DMS114 treated with DMSO at 0.1 percent for 48 hours (cell line): ENCODE data around the gene GMDS.

Source experiments
- DNase-seq: peaks from one replicate; lab custom pipeline; 2025; ENCODE audit not compliant: unreplicated experiment; lab: John Stamatoyannopoulos, UW

Gene GMDS

DNA sequence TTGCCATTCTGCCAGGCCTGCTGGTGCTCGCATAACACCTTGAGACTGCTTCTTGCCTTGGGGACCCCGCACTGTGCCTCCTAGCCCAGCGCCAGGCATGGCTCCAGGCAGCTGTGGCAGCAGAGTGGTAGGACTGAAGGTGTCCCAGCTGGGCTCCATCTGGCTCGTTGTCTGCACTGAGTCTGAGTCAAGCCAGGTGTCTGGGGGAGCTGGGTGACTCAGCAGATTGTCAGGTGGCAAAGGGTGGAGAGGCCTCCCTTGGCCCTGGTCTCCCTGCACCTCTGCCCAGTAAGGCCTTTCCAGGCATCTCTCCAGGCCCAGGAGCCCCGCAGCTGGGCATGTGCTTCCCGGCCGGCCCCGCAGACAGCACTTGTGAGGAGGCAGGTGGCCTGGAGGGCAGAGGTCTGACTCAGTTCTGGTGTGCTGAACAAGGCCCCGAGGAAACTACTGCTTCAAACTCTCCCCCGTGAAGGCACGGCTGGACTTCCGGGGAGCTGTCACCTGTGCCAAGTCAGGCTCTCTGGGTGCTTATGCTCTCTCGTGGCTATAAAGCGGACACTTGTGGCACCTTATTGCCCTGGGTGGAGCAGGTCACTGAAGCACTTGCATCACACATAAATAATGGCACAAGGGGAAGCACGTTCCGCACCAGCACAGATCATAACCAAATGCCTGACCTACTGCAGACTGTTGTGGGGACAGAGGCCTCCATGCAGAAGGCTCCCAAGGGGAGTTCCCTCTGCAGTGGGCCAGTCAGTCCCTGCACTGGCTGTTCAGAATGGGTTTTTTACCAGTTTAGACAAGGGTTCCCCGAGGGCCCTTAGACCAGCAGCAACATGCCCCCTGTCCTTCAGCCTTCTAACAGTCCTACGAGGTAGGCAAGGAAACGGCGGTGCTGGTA, 608.2 kb downstream of the GMDS start:
- DNase-seq, result no peak

DNA sequence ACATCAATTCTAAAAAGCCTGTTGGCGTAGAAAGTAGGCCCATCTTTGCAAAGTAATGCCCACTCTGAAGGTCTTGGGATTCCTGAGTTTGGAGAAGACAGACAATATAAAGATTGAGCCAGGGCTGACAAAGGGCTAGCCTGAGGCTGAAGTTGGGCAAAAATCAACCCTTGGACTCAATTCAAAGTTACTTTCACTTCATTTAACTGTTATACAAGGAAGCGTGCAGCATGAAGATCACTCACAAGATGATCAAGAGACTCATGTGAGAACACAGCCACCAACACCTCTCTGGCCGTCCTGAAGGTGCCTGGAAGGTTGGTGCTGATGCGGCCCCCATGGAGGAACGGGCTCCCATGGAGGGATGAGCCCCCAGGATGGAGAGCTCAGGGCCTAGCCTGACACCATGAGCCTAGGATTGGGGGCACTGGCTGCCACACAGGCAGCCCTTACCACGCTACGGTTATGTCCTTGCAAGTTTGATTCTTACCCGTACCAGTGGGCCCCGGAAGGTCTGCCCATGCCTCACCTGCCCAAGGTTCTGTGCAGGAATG, 609.1 kb downstream of the GMDS start:
- no peak for DNase-seq

DNA sequence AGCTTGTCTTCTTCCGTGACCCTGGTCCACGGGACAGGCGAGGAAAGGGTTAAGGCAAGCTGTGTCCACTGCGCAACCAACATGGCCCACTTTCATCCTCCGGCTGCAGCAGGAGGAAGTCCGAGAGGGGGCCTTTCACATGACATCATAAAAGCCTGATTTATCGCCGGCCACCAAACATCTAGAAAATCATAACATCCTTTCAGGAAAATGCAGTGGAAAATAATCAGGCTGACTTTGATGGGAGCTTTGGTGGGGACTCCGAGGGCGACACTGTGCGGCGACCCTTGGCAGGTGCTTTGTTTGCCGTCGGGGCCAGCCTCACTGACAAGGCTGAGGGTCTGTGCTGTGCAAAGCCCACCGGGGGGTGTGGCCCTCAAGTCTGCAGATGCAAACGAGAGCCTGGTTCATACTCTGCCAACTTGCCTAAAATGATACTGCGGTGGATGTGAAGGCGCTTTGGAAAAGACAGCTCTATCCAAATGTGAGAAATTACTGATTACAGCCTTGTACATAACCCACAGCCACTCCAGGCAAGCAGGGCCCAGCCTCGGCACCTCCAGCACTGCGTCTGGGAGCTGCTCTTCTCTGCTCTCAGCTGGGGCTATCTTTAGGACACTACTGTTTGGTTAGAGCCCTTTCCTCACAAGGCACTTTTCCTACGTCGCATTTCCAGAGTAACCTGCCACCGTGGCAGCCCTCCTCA, 609.9 kb downstream of the GMDS start:
- DNase-seq, result no peak

DNA sequence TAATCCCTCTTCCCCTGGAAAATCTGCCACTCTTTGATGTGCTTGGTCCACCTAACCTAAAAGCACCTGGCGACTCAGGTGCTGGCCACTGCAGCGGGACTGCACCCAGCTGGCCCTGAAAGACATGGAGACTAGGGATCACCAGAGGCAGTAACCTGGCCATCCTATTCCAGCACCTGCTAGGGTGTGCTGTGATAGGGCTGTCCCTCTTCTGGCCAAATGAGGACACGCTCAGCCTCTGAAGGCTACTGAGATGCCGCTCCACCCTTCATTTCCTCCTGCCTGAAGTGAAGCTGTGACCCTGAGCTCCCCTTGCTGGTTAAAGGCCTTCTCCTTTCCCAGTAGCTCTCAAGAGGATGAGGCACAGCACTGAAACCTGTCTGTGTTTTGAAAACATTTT, 611.3 kb downstream of the GMDS start:
- no peak for DNase-seq

DNA sequence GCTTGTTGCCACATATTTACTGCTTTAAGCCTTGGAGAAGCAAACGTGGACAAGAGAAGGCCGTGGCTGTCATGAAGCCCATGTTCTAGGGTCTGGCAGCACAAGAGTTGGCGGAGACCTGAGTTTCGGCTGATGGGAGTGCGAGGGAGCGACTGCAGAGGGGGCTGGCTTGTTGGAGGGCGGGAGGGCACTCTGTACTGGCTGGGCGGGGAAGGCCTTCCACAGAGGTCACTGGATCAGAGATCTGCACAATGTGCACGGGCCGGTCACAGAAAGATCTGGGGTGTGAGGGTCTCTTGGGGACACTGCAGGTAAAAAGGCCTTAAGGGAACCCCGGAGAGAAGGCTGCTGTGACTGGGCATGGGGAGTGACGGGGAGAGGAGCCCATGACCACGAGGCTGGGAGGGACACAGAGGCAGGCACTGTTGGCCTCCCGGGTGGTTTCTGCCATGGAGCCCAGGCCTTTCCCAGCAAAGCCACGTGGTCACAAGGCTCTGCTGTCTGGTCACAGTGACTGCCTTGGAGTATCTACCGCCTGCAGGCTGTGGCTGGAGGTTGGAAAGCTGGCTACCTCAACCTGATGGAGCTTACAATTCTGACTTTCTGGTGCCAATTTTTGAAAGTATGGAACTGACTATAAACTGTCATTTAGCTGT, 611.9 kb downstream of the GMDS start:
- no peak for DNase-seq

DNA sequence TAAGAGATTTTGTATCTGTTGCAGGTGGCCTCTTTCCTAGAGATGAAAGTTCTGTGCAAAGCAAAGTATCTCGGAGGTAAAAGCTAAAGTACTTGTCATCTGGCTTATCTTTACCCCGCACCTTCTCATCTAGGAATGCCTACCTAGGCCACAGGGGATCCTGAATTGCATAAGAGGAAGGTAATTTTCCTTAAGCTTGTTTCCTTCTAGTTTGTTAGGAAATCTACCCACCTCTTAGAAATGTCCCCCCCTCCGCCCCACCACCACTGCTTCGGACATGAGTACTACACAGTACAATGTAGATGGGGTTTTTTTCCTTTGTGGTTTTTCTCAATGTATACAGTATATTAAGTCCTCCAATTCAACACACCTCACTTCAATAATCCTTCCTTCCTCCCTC, 614.2 kb downstream of the GMDS start:
- DNase-seq, result no peak

DNA sequence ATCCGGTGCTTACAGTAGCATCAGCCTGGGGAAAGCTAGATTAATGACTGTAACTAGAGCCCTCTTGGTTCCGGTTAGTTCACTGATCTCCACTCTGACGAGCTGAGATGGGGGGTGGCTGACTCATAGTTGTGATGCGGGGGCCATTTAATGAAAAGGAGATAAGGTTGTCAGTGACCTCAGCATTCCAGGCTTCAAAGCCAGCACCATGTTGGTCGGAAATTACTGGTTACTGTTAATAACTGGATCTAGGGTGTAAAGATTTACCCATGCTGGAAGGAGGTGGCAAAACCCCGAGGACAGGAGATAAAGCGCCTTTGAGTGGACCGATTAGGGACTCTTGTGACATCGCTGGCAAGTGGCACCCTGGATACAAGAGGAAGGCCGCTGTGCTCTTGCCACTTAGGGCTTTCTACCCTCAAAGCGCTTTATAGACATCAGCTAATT, 614.6 kb downstream of the GMDS start:
- DNase-seq, result no peak

DNA sequence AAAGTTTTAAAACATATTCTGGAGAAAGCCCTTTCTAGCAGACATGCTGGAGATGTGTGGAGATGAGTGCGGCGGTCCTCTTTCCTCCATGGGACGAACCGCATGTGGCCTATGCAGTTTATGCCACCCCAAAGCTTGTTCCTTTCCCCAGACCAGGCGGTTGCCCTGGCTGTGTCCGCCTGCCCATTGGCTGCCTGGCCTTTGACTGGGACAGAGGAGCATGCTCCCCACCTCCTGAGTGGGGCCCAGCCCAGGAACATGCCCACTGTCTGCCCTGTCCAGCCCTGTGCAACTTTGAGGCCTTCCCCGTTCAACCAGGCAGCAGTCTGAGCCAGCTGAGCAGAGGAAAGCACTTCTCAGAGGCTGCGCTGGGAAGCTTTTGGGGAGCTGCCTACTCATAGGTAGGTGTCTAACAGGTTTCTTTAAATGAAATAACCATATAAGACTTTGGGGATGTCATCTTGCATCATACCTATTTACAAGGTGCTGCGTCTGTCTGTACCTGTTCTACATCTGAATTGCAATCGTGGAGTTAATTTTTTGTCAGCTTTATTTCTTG, 615.1 kb downstream of the GMDS start:
- no peak for DNase-seq

DNA sequence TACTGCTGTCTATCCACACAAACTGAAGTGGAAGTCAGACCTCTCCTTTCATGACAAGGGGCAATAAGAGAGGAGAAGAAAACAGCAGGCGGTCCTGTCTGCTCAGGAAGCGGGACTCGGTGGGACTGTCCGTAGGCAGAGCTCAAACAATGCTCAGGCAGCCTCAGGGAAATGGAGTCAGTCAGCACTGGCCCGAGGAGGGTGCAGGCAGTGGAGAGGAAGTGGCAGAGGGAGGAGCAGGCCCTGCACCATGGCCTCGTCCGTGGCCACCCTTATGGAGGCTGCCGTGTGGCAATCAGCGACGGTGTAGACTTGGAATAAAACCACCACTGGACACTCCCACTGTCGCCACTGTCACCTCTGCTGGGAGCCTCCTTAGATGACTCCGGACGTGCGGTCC, 616.1 kb downstream of the GMDS start:
- no peak for DNase-seq

DNA sequence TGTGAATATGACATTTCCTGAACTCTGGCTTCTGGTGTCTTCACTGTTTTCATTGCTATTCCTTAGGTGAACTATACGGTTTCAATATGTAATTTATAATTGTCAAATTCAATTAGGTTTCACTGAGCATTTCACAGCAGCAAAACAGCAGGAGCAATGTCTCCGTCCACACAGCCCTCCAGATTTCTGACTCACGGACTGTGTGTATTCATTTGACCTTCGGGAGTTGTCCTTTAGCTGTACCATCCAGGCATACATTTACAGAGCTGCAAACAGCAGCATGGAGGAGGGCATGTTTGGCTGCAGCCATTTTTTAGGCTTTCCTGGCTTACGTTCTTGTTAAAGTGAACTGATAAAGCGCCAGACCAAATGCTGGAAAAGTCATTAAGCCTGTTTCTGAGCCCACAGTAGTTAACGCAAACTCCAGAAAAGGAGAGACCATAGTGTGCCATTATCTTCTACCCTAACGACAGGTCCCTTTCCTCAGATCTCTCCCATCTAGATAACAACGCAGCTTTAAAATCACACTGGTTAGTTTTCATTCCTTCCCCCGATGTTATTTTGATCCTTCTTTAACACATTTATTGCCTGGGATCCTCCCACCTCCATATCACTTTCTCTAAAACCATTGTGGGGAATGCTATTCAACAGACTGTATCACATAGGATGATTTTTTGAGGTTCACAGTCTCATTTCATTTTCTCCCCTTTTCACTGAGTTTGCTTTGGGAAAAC, 617.4 kb downstream of the GMDS start:
- DNase-seq, result no peak

DNA sequence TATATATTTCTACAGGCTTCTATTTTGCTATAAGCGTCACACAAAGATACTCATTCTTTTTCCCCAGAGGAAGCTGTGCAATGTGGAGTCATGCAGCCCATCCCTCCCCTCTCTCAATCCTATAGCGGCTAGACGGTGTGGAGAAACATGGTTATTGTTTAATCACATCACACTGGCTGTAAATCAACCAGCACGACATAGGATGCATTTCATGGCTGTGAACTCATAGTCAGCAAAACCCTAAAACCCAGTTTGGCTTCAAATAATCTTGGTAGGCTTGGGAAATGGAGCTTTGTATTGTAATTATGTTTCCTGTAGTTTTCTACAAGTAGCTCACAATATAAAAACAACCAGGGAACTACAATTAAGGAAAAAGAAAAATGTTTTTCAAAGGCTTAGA, 618.9 kb downstream of the GMDS start:
- DNase-seq, result no peak

DNA sequence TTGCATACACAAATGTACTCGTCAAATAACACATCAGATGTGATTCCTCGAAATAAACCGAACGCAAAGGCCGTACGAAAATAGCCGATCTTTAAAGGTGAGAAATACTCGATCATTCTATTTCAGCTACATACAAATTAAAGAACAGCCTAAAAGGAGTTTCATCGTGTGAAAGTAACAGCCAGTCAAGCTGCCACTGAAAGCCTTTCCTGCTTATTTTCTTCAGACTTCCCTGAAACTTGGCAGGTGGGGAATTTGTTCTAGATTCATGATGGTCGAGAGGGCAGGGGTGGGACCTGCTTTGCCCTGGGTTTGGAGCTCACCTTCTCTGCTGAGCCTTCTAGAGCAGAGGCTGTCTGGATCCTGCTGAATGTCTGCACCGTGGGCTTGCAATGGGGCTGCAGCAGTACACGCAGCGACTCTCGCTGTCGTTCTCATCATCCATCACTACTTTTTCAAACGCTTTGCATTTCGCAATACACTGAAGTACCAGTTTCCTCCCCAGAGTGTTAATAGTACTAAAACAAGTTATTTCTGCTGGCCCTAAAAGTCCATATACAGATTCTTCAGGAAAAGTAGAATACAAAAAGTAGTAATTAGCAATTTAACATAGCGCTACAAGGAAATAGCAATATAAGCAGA, 619.5 kb downstream of the GMDS start:
- DNase-seq, result no peak

DNA sequence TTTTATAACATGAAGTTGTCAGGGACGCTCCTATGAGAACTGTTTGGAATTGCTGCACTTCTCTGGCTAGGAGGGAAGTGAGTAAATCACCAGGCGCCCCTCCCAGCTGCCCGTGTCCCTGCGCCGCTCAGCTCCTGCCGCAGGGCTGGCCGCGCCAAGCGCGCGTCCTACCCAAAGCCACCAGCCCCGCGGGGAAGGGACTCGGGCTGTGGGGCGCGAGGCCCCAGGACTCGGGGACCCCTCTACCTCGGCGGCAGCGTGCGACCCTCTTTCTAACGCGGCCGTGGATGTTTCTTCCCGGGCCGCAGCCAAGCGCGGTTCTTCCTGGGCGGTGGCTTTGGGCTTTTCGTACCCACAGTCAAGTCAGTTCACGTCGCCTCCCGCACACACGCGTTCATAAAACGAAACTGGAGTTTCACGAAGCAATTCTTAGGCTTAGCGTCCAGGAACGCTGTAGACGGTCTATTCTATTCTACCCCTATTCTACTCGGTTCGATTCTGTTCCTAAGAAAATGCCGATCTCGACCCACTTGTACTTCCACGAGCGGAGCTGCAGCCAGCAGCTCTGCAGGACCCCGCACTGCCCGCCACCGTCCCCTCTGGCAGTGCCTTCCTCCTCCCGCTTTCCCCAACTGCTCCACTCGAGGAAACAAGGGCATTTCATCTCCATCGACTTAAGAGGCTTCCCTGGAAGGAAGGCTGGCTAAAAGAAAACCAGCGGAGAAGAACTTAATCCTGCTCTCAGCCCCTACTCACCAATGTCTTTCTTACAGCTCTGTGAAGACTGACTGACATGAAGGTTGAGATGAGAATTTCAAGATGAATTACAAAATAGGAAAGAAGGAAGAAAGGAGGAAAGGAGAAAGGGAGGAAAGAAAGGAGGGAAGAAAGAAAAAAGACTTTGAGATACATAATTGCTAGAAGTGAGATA, 620.3 kb downstream of the GMDS start:
- DNase-seq, result peak; percentile 47

DNA sequence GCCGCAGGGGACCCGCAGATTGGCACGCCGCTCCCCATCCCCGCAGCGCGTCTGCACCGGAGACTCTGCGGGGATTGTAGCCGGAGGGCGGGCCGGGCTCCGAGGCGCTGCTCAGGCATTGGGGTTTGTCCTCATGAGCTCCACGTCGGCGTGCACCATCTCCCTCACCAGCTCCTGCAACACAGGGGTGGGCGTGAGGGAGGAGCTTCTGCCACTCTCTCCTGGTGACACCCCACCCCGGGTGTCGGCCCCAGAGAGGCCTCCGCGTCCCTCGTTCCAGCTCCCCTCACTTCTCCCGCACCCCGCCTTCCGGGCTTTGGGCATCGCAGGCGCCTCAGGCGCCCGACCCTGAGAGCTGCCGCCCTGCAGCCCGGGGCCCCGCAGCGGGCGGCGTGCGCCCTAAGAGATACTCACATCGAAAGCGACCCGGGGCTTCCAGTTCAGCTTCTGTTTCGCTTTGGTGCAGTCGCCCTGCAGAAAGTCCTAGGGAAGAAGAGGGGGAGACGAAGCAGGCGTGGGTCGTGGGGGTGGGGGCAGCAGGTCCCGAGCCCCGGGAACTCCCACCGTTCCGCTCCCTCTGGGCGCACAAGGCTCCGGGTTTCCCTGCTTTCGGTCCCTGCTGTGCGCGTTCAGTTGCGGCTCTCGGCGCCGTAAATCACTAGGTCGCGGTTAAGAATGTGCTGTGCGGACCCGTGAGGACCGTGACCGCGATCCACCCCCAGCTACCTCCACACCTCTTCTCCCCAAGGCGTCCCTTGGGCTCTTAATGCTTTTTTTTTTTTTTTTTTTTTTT, 621.2 kb downstream of the GMDS start:
- peak; percentile 52 for DNase-seq

DNA sequence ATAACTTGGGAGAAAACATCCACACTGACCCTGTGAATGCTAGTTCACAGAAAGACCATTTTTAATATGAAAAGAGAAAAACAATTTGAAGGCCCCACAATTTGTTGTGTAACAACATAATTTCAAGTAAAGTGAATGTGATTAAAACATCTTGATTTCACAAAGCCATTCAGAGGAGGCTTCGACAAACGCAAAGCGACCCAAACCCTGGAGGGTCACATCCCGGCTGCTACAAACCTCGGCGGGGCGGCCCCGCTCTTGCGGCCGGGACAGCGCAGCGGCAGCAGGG, 621.7 kb downstream of the GMDS start:
- DNase-seq, result no peak

DNA sequence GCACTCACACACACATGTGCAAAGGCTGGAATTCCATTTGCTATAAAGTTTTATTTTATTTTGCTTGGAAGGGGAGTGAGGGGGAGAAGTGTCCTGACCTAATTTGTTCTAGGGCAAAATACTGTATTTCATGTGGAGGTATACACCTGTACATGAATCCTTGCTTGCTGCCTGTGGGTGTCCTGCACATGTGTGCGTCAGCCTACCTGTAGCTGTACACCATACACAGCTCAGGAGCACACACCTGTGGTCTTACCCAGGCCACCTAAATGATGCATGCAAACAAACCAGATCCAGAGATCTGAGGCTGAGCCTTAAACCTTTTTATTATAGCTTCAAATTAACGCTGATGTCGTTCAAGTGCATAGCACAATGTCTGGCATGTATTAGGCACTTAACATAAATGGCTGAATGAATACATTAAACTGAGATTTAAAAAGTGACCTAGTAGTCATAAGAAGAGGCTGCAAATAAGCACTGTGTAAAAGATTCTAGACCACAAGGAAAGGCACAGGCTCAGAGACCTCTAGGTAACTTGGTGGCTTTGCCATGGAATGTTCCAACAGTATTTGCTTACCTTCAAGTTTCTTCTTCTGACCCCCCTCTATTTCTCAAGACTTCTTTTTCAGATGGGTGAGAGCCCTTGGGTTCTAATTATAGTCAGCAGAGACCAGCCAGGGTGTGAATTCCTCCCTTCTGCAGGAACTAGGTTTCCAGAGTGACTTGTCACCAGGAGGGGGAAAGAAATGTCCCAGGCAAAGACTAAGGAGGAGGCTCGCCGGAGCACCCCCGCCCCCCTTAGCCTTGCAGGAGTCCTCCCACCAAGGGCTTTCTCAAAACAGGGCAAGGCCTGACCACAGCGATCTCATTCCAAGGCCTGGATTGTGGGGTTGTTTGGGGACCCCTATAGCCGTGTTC, 622.3 kb downstream of the GMDS start:
- DNase-seq, result peak; percentile 57

DNA sequence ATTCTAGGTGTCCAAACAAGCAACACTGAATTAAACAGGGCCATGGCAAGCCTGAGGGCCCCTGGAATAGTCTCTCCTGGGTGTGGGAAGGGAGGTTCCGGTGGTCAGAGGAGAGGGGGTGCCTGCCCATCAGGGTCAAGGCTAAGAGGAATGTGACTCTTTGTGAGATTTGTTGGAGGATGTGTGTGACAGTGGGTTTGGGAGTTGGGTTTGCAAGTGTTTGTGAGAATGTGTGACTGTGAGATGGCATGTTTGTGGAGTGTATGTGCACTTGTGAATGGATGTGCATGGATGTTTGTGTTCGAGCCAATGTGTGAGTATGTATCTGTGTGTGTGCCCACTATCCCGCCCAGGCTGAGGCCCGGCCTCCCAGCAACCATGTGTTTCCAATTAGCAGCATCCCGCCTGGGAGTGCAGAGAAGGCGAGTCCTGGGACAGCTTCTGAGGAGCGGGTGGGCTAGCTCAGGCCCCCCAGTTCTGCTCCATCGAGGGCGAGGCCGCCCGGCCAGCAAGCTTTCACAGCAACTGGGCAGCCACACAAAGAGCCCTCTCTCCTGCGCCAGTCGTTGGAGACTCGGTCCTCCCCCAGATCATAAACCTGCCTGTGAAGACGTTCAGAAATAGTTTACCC, 623.1 kb downstream of the GMDS start:
- no peak for DNase-seq
